Measurements from ENCODE around the gene ADD1.

Gene ADD1

DNA sequence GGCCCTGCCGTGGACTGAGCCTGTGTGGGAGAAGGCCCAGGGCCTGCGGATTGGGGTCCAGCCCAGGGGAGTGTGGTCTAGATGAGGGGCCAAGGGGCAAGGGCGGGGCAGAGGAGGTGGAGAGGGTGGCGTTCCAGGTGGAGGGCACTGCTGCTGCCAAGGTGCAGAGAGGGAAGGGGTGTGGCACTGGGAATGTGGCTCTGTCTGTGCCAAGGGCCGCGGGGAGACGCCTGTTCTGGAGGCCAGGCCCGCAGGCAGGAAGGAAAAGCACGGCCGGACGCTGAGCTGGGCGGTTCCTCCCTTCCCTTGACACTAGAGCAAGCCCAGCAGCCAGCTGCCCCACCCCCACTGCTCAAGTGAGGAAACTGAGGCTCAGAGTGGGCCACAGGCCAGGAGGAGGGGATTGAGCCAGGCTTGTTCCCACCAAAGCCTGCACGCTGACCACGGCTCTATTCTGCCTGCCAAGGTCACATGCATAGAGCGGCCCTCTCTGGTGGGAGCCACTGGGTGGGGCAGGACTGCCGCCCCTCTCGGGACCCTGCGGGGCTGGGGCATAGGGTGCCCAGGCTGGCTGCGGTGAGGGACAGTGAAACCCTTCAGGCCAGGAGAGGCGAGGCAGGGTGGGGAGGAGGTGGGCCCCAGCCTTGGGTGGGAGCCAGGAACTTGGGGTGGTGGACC is 37.8 kb upstream of the ADD1 start:
- TF ChIP-seq, protein P1, sequence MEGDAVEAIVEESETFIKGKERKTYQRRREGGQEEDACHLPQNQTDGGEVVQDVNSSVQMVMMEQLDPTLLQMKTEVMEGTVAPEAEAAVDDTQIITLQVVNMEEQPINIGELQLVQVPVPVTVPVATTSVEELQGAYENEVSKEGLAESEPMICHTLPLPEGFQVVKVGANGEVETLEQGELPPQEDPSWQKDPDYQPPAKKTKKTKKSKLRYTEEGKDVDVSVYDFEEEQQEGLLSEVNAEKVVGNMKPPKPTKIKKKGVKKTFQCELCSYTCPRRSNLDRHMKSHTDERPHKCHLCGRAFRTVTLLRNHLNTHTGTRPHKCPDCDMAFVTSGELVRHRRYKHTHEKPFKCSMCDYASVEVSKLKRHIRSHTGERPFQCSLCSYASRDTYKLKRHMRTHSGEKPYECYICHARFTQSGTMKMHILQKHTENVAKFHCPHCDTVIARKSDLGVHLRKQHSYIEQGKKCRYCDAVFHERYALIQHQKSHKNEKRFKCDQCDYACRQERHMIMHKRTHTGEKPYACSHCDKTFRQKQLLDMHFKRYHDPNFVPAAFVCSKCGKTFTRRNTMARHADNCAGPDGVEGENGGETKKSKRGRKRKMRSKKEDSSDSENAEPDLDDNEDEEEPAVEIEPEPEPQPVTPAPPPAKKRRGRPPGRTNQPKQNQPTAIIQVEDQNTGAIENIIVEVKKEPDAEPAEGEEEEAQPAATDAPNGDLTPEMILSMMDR (IDR thresholded peaks at IDR 0.05; ENCODE audit: insufficient read depth, low read length, missing control alignments): no peak
- H3K4me3 ChIP-seq (ENCODE audit: low read depth, low read length): no peak overlapping the region
- ChIA-PET POLR2A (no interaction called here), CTCF (no interaction called here)
- no peak for DNase-seq (ENCODE audit: low read depth, low spot score)

DNA sequence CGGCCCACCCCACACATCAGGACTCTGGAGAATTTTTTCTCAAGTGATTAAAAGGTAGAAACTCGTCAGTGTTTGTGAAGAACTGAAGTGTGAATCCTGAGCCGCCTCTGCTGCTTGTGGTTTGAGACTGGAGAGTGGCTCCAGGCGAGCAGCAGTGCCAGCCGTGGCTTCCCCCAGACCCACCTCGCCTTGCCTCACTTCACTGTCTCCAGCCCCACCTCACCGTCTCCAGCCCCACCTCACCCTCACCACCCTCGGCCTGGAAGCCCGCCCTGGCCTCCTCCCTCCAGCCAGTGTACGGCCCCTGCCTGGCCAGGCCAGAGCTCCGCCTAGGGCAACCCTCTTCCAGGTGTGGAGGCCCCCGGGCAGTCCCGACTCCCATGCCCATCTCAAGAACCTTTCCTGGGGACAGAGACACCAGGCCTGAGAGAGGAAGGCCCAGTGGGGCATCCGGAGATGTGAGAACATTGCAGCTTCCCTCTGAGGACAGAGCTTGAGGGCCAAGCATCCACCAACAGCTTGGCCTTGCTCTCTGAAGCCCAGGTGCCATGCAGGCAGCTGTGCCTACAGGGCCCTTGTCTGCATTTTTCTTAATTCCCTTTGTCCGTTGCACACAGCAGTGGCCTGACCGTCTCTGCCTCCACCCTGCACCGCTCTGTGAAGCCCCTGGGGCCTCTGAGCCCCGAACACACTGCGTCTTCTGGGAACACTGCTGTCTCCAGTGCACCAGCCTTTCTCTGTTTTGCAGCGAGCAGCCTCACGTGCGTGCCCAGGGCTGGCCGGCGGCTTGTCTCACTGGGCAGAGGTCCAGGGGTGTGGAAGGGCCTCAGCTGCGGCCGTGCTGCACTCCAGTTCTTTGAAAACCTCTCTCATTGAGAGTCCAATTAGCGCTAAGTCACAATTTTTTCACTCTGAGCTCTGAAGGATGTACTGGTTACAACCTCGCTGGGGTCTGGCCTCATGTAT is 37.0 kb upstream of the ADD1 start:
- H3K4me3 ChIP-seq (ENCODE audit: low read depth, low read length): no peak overlapping the region
- no peak for DNase-seq (ENCODE audit: low read depth, low spot score)
- POLR2A ChIA-PET: no interaction called here
- TF ChIP-seq, protein P1 (IDR thresholded peaks at IDR 0.05; ENCODE audit: insufficient read depth, low read length, missing control alignments): no peak
- CTCF ChIA-PET: no interaction called here

DNA sequence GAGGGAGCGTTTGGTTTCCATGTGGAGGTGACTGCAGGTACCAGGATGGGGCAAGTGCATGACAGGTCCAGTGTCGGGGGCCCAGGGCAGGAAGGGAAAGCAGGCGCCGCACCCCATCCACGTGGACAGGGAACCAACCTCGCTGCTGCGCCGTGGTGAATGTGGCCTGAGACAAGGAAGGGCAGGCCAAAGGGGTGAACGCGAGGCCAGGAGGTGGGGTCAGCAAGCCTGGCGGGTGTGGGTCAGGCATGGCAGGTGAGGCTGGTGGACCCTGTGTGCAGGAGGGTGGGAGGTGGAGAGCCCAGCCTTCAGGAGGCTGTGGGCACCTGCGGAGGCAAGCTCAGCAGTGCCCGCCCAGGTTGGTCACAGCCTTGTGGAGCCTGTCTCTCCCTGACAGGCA is 36.1 kb upstream of the ADD1 start:
- CTCF ChIA-PET: no interaction called here
- POLR2A ChIA-PET: no interaction called here
- TF ChIP-seq, protein P1 (IDR thresholded peaks at IDR 0.05; ENCODE audit: insufficient read depth, low read length, missing control alignments): no peak
- no peak overlapping the region for H3K4me3 ChIP-seq (ENCODE audit: low read depth, low read length)
- no peak for DNase-seq (ENCODE audit: low read depth, low spot score)

DNA sequence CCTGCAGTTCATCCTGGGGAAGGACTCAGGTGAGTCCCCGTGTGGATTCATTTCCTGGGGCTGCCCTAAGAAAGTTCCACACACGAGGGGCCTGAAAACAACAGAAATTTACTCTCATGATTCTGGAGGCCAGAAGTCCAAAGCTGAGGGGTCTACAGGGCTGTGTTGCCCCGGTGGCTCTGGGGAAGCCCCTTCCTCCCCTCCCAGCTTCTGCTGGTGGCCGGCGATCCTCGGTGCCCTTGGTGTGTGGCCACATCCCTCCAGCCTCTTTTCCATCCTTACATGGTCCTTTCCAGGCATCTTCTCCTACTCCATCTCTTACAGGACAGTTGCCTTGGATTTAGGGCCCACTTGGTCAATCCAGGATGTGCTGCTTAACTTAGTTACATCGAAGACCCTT is 35.6 kb upstream of the ADD1 start:
- POLR2A ChIA-PET: no interaction called here
- DNase-seq (ENCODE audit: low read depth, low spot score): no peak
- no peak overlapping the region for H3K4me3 ChIP-seq (ENCODE audit: low read depth, low read length)
- CTCF ChIA-PET: no interaction called here
- TF ChIP-seq, protein P1 (IDR thresholded peaks at IDR 0.05; ENCODE audit: insufficient read depth, low read length, missing control alignments): no peak

DNA sequence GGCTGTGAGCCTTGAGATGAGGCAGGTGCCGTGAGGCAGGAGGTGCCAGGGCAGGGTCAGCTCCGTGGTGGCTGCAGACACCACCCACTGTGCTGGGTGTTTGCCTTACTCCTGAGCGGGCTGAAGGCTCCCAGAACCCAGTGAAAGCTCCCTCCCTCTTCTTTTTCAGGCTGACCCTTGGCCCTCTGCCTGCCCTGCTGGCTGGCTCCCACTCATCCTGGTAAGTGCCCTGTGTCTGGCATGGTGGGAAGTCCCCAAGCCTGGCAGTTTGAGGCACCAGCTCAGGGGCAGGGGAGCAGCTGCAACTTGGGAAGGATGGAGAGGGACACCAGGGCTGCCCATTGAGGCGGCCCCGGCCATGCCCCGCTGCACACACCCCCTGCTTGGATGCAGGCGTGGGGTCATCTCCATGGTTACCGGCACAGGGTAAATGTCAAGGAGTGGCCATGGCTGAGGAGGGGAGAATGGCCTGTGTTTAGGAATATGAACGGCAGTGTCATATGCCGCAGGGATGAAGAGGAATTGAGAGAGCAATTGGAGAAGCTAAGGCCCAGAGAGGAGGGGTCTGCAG is 33.9 kb upstream of the ADD1 start:
- DNase-seq (ENCODE audit: low read depth, low spot score): no peak
- ChIA-PET POLR2A (interaction anchor here (1.0 kb wide), 1 partner anchor 9 kb away, joined by 3 read pairs; no protein-coding TSS in a partner anchor), CTCF (interaction anchor here (1.0 kb wide), 1 partner anchor 9 kb away, joined by 3 read pairs; no protein-coding TSS in a partner anchor)
- no peak overlapping the region for H3K4me3 ChIP-seq (ENCODE audit: low read depth, low read length)
- TF ChIP-seq, protein P1 (IDR thresholded peaks at IDR 0.05; ENCODE audit: insufficient read depth, low read length, missing control alignments): no peak

DNA sequence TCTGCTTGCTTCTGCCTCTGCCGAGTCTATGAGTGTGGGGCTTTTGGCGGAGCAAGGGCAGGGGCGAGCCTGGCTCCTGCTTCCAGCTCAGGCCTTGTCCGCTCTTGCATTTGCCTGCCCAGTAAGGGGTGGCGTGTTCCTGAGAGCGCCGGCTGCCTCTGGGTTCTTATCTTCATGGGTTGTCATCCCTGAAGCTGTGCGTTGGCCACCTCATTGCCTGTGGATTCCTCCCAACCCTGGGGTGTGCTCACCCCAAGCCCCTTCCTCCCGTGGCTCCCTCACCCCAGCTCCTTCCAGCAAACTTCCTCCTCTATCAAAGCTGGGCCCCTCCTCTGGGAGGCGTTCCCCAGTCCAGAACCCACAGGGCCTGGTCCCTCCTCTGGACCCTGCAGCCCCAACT is 33.3 kb upstream of the ADD1 start:
- no peak overlapping the region for H3K4me3 ChIP-seq (ENCODE audit: low read depth, low read length)
- no peak for DNase-seq (ENCODE audit: low read depth, low spot score)
- POLR2A ChIA-PET: interaction anchor here (0.7 kb wide), 1 partner anchor 109 kb away, joined by 4 read pairs; no protein-coding TSS in a partner anchor
- TF ChIP-seq, protein P1 (IDR thresholded peaks at IDR 0.05; ENCODE audit: insufficient read depth, low read length, missing control alignments): no peak
- CTCF ChIA-PET: interaction anchor here (0.7 kb wide), 1 partner anchor 47 kb away, joined by 3 read pairs; no protein-coding TSS in a partner anchor

Data from AG04449 (cell line).